HepG2 (cell line): Measurements from ENCODE around the gene TSPAN9. TPM values are rescaled to one million over a fixed set of nuclear protein-coding genes. Genes with fewer than 3 reads are reported as not detected.

Source experiments
- ASH2L ChIP-seq: fragments of 300-600, 200-600 bp; sonication (generic); IDR thresholded peaks from 2 replicates; pipeline ENCODE4 v1.7.0; 2017; ENCODE audit warnings: low read depth, mild to moderate bottlenecking, moderate library complexity, mixed read lengths, low read length; ENCODE audit not compliant: insufficient read length
- FOXK2 ChIP-seq: fragments of 450-650 bp; IDR thresholded peaks from 2 replicates; pipeline ENCODE4 v1.6.1; 2016
- LCORL ChIP-seq, 2 experiments: fragments of 450-650 bp in 1 of 2; sonication (generic) in 1 of 2; formaldehyde crosslinking in 1 of 2; IDR thresholded peaks; 2 replicates each; pipeline versions ENCODE4 v1.5.0 to v1.6.1; 2017 to 2020; ENCODE audit warnings: antibody characterized with exemption in 1 of 2, missing genetic modification reagents in 1 of 2
- RAD21 ChIP-seq: fragments of 450-650 bp; formaldehyde crosslinking; IDR thresholded peaks from 2 replicates; pipeline ENCODE4 v1.5.0; 2020; ENCODE audit warnings: mild to moderate bottlenecking
- SP4 ChIP-seq: sonication (generic); formaldehyde crosslinking; IDR thresholded peaks from 2 replicates; pipeline ENCODE4 v1.8.1; 2023; ENCODE audit warnings: mild to moderate bottlenecking, missing genetic modification reagents
- TEAD3 ChIP-seq: optimal IDR thresholded peaks from 2 replicates; pipeline ENCODE3; 2016; ENCODE audit warnings: borderline replicate concordance
- TFDP2 ChIP-seq: sonication (generic); formaldehyde crosslinking; IDR thresholded peaks from 2 replicates; pipeline ENCODE4 v1.4.0; 2020; ENCODE audit warnings: missing genetic modification reagents
- ZNF225 ChIP-seq: sonication (generic); formaldehyde crosslinking; IDR thresholded peaks from 2 replicates; pipeline ENCODE4 v1.4.0; 2020; ENCODE audit warnings: mild to moderate bottlenecking, missing genetic modification reagents
- ZNF350 ChIP-seq: sonication (generic); formaldehyde crosslinking; IDR thresholded peaks from 2 replicates; pipeline ENCODE4 v1.4.0; 2020; ENCODE audit warnings: mild to moderate bottlenecking, low read depth, missing genetic modification reagents, borderline replicate concordance
- ZNF552 ChIP-seq: sonication (generic); formaldehyde crosslinking; IDR thresholded peaks from 2 replicates; pipeline ENCODE4 v1.9.0; 2022; ENCODE audit warnings: missing genetic modification reagents, mild to moderate bottlenecking, borderline replicate concordance
- ZNF580 ChIP-seq: IDR thresholded peaks from 2 replicates; pipeline ENCODE4 v1.6.1; 2016; ENCODE audit warnings: low read depth, borderline replicate concordance
- ZNF616 ChIP-seq: sonication (generic); formaldehyde crosslinking; IDR thresholded peaks from 2 replicates; pipeline ENCODE4 v1.5.0; 2020; ENCODE audit warnings: low read depth, mild to moderate bottlenecking, missing genetic modification reagents
- ZNF652 ChIP-seq: IDR thresholded peaks from 2 replicates; pipeline ENCODE4 v1.6.1; 2016; ENCODE audit warnings: low read depth, borderline replicate concordance
- ZNF737 ChIP-seq: sonication (generic); formaldehyde crosslinking; IDR thresholded peaks from 2 replicates; pipeline ENCODE4 v1.5.0; 2020; ENCODE audit warnings: missing genetic modification reagents, mild to moderate bottlenecking, borderline replicate concordance
- ZNF777 ChIP-seq: sonication (generic); formaldehyde crosslinking; IDR thresholded peaks from 2 replicates; pipeline ENCODE4 v1.4.0; 2020; ENCODE audit warnings: missing genetic modification reagents
- ZNF841 ChIP-seq: sonication (generic); formaldehyde crosslinking; IDR thresholded peaks from 2 replicates; pipeline ENCODE4 v1.8.1; 2023; ENCODE audit warnings: missing genetic modification reagents, borderline replicate concordance
- ZNF879 ChIP-seq: sonication (generic); formaldehyde crosslinking; IDR thresholded peaks from 2 replicates; pipeline ENCODE4 v1.8.1; 2023; ENCODE audit warnings: missing genetic modification reagents
- polyA plus RNA-seq, 8 experiments: library from polyadenylated mRNA; depleted of rRNA in 3 of 8; stranded (reverse) in 7 of 8; unstranded in 1 of 8; fragments of >200 nt; fragmentation: Illumina TruSeq in 4 of 8; extraction: Trizol in 4 of 8; gene quantifications; 2 replicates each; pipeline versions ENCODE4 v1.2.1 to v1.2.3, GENCODE V29; 2011 to 2016; ENCODE audit warnings: low read depth in 4 of 8, missing spikeins in 1 of 8, mixed read lengths in 1 of 8; ENCODE audit not compliant: insufficient read depth in 1 of 8
- total RNA-seq, 5 experiments: library from RNA; depleted of rRNA; stranded (reverse); fragments of >200 nt; fragmentation: Illumina TruSeq; extraction: Trizol; gene quantifications; 2 replicates each; pipeline ENCODE4 v1.2.3, GENCODE V29; 2016; ENCODE audit warnings: low read depth in 1 of 5
- TF ChIP-seq, protein P1 (sequence below), 2 experiments: sonication (generic) in 1 of 2; formaldehyde crosslinking in 1 of 2; IDR thresholded peaks; 2 replicates each; pipeline versions ENCODE4 v1.4.0 to v1.6.1; 2018 to 2020; ENCODE audit warnings: missing genetic modification reagents in 2 of 2, borderline replicate concordance in 1 of 2, low read depth in 1 of 2, mild to moderate bottlenecking in 1 of 2, missing biosample characterization in 1 of 2
- TF ChIP-seq, protein P2 (sequence below): sonication (generic); formaldehyde crosslinking; conservative IDR thresholded peaks from 2 replicates; pipeline ENCODE4 v1.8.0; 2022; ENCODE audit warnings: mild to moderate bottlenecking, moderate library complexity, missing genetic modification reagents

Gene TSPAN9
- total and polyA plus RNA-seq, 2 of the 13 experiments (the other 11 are each of a cell fraction or from before 2014, with no cell fraction given) = 18.1 to 42.3 TPM

GRCh38 chr12:3299929-3300832 is 223.0 kb downstream of the TSPAN9 start (continued):
- TF ChIP-seq ZNF616 (CRISPR knock-in tag) = no peak
- TF ChIP-seq SP4 = 0 out of 2 replicates have a peak, but pooled peaks have one; percentile 47
- TF ChIP-seq ZNF580 (CRISPR knock-in tag) = no peak
- peak; percentile 80 for TF ChIP-seq RAD21 (CRISPR knock-in tag)
- no peak for TF ChIP-seq ZNF841 (CRISPR knock-in tag)
- no peak for TF ChIP-seq ZNF737 (CRISPR knock-in tag)
- TF ChIP-seq ZNF350 = peak; percentile 44; the same call in 1 of the 2 replicates
- TF ChIP-seq, protein P1, sequence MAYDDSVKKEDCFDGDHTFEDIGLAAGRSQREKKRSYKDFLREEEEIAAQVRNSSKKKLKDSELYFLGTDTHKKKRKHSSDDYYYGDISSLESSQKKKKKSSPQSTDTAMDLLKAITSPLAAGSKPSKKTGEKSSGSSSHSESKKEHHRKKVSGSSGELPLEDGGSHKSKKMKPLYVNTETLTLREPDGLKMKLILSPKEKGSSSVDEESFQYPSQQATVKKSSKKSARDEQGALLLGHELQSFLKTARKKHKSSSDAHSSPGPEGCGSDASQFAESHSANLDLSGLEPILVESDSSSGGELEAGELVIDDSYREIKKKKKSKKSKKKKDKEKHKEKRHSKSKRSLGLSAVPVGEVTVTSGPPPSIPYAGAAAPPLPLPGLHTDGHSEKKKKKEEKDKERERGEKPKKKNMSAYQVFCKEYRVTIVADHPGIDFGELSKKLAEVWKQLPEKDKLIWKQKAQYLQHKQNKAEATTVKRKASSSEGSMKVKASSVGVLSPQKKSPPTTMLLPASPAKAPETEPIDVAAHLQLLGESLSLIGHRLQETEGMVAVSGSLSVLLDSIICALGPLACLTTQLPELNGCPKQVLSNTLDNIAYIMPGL (CRISPR knock-in tag; IDR thresholded peaks at IDR 0.05; ENCODE audit: borderline replicate concordance in 1 of 2, low read depth in 1 of 2) = peak in 1 of 2 experiments; percentile 53; a peak in 1 of 4 replicates
- no peak for TF ChIP-seq ZNF879 (CRISPR knock-in tag)
- peak; percentile 34; the same call in 1 of the 2 replicates for TF ChIP-seq ZNF225 (CRISPR knock-in tag)
- TF ChIP-seq ASH2L = peak; percentile 25
- TF ChIP-seq TFDP2 (CRISPR knock-in tag) = no peak
- no peak for TF ChIP-seq ZNF552 (CRISPR knock-in tag)
- TF ChIP-seq ZNF652 (CRISPR knock-in tag) = no peak
- TF ChIP-seq TEAD3 (CRISPR knock-in tag) = peak; percentile 29
- no peak for TF ChIP-seq FOXK2
- no peak for TF ChIP-seq LCORL (IDR thresholded peaks at IDR 0.05)
- 0 out of 2 replicates have a peak, but pooled peaks have one; percentile 4 for TF ChIP-seq LCORL (CRISPR knock-in tag; IDR thresholded peaks at IDR 0.05)
- TF ChIP-seq, protein P2, sequence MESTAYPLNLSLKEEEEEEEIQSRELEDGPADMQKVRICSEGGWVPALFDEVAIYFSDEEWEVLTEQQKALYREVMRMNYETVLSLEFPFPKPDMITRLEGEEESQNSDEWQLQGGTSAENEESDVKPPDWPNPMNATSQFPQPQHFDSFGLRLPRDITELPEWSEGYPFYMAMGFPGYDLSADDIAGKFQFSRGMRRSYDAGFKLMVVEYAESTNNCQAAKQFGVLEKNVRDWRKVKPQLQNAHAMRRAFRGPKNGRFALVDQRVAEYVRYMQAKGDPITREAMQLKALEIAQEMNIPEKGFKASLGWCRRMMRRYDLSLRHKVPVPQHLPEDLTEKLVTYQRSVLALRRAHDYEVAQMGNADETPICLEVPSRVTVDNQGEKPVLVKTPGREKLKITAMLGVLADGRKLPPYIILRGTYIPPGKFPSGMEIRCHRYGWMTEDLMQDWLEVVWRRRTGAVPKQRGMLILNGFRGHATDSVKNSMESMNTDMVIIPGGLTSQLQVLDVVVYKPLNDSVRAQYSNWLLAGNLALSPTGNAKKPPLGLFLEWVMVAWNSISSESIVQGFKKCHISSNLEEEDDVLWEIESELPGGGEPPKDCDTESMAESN = 0 out of 2 replicates have a peak, but pooled peaks have one; percentile 39
- 0 out of 2 replicates have a peak, but pooled peaks have one; percentile 19 for TF ChIP-seq ZNF777
